GM18526 (cell line): Measurements from ENCODE around the gene SELENOM.

ENCODE experiments used
- POLR2A ChIP-seq: IDR thresholded peaks from 3 replicates; pipeline ENCODE4 v1.6.1; 2011; ENCODE audit not compliant: insufficient read length; ENCODE audit errors: extremely low read depth

Gene SELENOM

GRCh38 chr22:31100762-31101525 lies 6.4 kb downstream of the SELENOM start:
- TF ChIP-seq POLR2A: no peak

GRCh38 chr22:31099841-31100761 lies 7.3 kb downstream of the SELENOM start:
- no peak for TF ChIP-seq POLR2A

- no peak for TF ChIP-seq POLR2A
Measured at GRCh38 chr22:31099386-31099785, 8.0 kb downstream of the SELENOM start.

GRCh38 chr22:31098632-31099110 lies 8.7 kb downstream of the SELENOM start:
- no peak for TF ChIP-seq POLR2A

- TF ChIP-seq POLR2A: no peak
Measured at GRCh38 chr22:31097941-31098631, 9.3 kb downstream of the SELENOM start.

GRCh38 chr22:31096657-31097279 lies 10.6 kb downstream of the SELENOM start:
- TF ChIP-seq POLR2A: no peak

GRCh38 chr22:31095637-31096249 lies 11.6 kb downstream of the SELENOM start:
- TF ChIP-seq POLR2A: no peak

- TF ChIP-seq POLR2A: no peak
Measured at GRCh38 chr22:31094741-31095140, 12.6 kb downstream of the SELENOM start.

- TF ChIP-seq POLR2A: no peak
Measured at GRCh38 chr22:31094021-31094551, 13.3 kb downstream of the SELENOM start.

- no peak for TF ChIP-seq POLR2A
Measured at GRCh38 chr22:31093086-31093850, 14.1 kb downstream of the SELENOM start.

GRCh38 chr22:31092161-31092560 lies 15.2 kb downstream of the SELENOM start:
- no peak for TF ChIP-seq POLR2A

GRCh38 chr22:31091106-31091975 lies 16.0 kb downstream of the SELENOM start:
- no peak for TF ChIP-seq POLR2A
